ENCODE data around the gene EIF4EBP2.
A peak's percentile ranks its signal among the peaks of the same experiment; 100 is the strongest.

Gene EIF4EBP2

GRCh38 chr10:70458329-70459060, 54.5 kb downstream of the EIF4EBP2 start:
- DNase-seq (ENCODE audit: insufficient read length, low spot score) (no peak), FAIRE-seq (no peak)

- FAIRE-seq (no peak), DNase-seq (ENCODE audit: insufficient read length, low spot score) (no peak)
These were observed 55.3 kb downstream of the EIF4EBP2 start for GRCh38 chr10:70459061-70459773.

GRCh38 chr10:70459774-70460490, 56.0 kb downstream of the EIF4EBP2 start:
- no peak for DNase-seq (ENCODE audit: insufficient read length, low spot score)
- FAIRE-seq = no peak

- peak; percentile 60 for FAIRE-seq
- peak; percentile 82 for DNase-seq (ENCODE audit: insufficient read length, low spot score)
These were observed 57.7 kb downstream of the EIF4EBP2 start for GRCh38 chr10:70461397-70462348.

- FAIRE-seq (no peak), DNase-seq (ENCODE audit: insufficient read length, low spot score) (no peak)
These were observed 58.5 kb downstream of the EIF4EBP2 start for GRCh38 chr10:70462349-70462984.

- DNase-seq (ENCODE audit: insufficient read length, low spot score) (no peak), FAIRE-seq (no peak)
These were observed 61.3 kb downstream of the EIF4EBP2 start for GRCh38 chr10:70465278-70465677.

- FAIRE-seq (no peak), DNase-seq (ENCODE audit: insufficient read length, low spot score) (no peak)
These were observed 61.9 kb downstream of the EIF4EBP2 start for GRCh38 chr10:70465832-70466231.

GRCh38 chr10:70466951-70467350, 63.0 kb downstream of the EIF4EBP2 start:
- no peak for DNase-seq (ENCODE audit: insufficient read length, low spot score)
- FAIRE-seq = no peak

- DNase-seq (ENCODE audit: insufficient read length, low spot score) (no peak), FAIRE-seq (no peak)
These were observed 69.0 kb downstream of the EIF4EBP2 start for GRCh38 chr10:70472799-70473454.

GRCh38 chr10:70474780-70475179, 70.8 kb downstream of the EIF4EBP2 start:
- DNase-seq (ENCODE audit: insufficient read length, low spot score) (no peak), FAIRE-seq (no peak)

GRCh38 chr10:70475661-70476060, 71.7 kb downstream of the EIF4EBP2 start:
- FAIRE-seq = no peak
- no peak for DNase-seq (ENCODE audit: insufficient read length, low spot score)

GRCh38 chr10:70476249-70477035, 72.5 kb downstream of the EIF4EBP2 start:
- DNase-seq (ENCODE audit: insufficient read length, low spot score) (no peak), FAIRE-seq (no peak)

- FAIRE-seq = no peak
- DNase-seq (ENCODE audit: insufficient read length, low spot score) = no peak
These were observed 73.8 kb downstream of the EIF4EBP2 start for GRCh38 chr10:70477661-70478162.
